Transverse colon (tissue), 3 donors: ENCODE measurements around the gene DRD5.

Source experiments
- CTCF ChIP-seq, 5 experiments: fragments of 200-600 bp in 3 of 5; fragments of 450-650 bp in 2 of 5; sonication (generic) in 3 of 5; IDR thresholded peaks; 1 replicate in 2 of 5; 2 replicates in 3 of 5; pipeline ENCODE4 v1.5.1; 2016 to 2017; ENCODE audit warnings: antibody characterized with exemption in 5 of 5, inconsistent platforms in 3 of 5, mild to moderate bottlenecking in 2 of 5, moderate library complexity in 1 of 5
- POLR2A ChIP-seq: fragments of 450-650 bp; IDR thresholded peaks from one replicate; pipeline ENCODE4 v1.6.1; 2016; ENCODE audit warnings: antibody characterized with exemption, mild to moderate bottlenecking, moderate library complexity

DNA sequence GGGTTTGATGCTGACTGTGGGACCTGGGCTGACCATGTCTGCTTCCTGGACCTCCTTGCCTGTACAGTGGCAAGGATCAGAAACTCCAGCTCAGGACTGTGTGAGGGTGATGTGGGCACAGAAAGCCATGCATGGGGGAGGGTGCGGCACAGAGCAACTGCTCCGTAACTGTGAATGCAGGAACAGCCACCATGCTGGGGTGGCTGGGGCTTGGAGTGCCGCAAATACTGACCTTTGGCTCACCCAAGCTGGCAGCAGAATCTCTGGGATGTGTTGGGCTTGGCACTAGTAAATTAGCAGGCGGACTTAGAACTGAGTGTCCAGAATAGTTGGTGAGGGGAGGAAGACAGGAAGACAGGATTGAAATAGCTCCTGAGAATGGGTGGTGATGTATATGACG, 52.0 kb downstream of the DRD5 start:
- TF ChIP-seq CTCF (IDR thresholded peaks at IDR 0.05) (no peak), POLR2A (no peak)
